ENCODE results near the gene PXT1.

Gene PXT1

GRCh38 chr6:36357872-36358225 is 84.8 kb downstream of the PXT1 start:
- no peak for TF ChIP-seq GATA2 (IDR thresholded peaks at IDR 0.05; ENCODE audit: low read depth, low read length)

GRCh38 chr6:36355819-36356218 is 86.8 kb downstream of the PXT1 start:
- TF ChIP-seq GATA3 (IDR thresholded peaks at IDR 0.05; ENCODE audit: low read depth, low read length) = no peak
- TF ChIP-seq GATA2 (IDR thresholded peaks at IDR 0.05; ENCODE audit: low read depth, low read length) = no peak

DNA sequence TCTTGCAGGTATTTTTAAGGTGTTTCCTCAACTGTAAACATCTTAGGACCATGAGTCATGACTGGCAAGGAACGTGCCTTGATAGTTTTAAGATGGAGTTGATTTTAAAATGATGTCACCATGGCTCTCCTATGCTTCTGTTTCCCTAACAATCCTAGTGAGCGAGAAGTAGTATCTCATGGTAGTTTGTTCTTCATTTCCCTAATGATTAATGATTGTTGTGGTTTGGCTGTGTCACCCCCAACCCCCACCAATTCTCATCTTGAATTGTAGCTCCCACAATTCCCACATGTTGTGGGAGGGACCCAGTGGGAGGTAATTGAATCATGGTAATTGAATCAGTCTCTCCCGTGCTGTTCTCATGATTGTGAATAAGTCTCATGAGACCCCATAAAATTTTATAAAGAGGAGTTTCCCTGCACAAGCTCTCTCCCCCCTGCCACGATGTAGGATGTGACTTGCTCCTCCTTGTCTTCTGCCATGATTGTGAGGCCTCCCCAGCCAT is 89.2 kb downstream of the PXT1 start:
- TF ChIP-seq GATA2 (IDR thresholded peaks at IDR 0.05; ENCODE audit: low read depth, low read length) (no peak), GATA3 (IDR thresholded peaks at IDR 0.05; ENCODE audit: low read depth, low read length) (no peak)

- TF ChIP-seq GATA3 (IDR thresholded peaks at IDR 0.05; ENCODE audit: low read depth, low read length) (no peak), GATA2 (IDR thresholded peaks at IDR 0.05; ENCODE audit: low read depth, low read length) (no peak)
These were observed 90.0 kb downstream of the PXT1 start for GRCh38 chr6:36352477-36353157.

DNA sequence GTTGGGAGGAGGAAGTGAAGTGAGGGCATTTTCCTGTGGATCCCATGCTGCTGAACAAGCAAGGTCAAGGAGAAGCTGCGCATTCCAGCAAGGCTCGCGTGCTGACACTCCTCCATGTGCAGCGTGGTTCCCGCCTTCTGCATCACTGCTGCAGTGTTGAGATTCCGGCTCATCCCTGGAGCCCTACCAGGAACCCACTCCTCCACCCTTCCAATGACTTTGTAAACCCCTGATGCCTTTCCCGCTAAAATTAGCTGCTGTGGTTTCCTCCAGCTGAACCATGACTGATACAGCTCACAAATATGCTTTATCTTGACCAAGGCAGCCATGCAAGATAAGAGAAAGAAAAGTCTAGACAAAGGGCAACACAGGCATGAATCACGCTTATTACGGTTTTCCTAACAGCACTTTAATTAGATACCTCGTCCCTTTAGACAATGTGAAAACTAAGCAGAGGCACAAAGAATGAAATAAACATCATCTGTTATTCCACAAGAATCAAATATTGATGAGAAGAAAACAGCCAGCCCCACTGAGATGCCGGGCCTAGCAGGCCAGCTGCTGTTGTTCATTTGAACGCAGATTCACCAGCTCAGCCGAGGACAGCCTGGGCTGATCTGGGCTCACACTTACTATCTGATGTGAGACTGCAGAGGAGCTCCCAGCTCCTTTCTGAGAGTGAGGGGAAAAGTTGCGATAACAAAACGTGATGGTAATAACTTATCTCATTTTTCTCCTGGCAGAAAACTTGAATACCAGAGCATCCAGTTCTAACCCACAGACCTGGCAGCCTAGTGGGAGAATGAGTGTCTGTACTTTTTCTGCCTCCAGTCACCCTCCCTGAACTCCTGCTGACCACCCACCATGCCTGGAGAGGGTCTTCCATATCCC is 91.7 kb downstream of the PXT1 start:
- TF ChIP-seq GATA2 (IDR thresholded peaks at IDR 0.05; ENCODE audit: low read depth, low read length) = no peak
- no peak for TF ChIP-seq GATA3 (IDR thresholded peaks at IDR 0.05; ENCODE audit: low read depth, low read length)

DNA sequence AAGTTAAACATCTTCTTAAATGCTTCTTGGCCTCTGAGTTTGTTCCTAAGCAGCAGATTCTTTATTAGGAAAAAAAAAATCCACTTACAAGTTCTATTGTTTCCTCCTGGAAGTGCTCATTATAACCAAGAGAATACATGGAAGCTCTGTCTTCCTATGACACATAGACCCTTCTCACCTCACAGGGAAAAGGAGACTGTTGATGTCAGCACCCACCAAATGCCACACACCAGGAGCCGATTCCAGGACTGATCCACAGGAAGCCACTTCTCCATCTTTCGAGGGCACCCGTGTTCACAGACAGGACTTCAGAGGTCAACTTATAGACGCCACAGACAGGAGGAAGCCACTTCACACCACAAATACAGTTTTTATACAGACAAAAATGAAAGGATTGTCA is 92.6 kb downstream of the PXT1 start:
- no peak for TF ChIP-seq GATA3 (IDR thresholded peaks at IDR 0.05; ENCODE audit: low read depth, low read length)
- no peak for TF ChIP-seq GATA2 (IDR thresholded peaks at IDR 0.05; ENCODE audit: low read depth, low read length)

DNA sequence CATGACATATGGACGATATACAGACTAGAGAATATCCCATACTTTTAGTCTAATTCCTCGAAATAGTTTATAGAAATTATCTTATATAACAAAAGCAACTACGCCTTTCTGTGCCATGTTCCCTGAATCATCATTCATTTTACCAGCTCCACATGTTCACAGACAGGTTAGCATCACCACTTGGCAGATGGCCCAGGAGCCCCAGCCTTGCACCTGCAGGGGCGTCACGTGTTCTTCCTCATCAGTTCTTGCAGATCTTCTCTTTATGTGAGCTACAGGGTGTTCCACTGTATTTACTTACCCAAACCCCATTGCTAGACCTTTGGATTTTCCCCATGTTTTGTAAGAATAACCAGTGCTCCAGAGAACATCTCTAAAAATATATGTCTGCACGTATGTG is 93.4 kb downstream of the PXT1 start:
- TF ChIP-seq GATA3 (IDR thresholded peaks at IDR 0.05; ENCODE audit: low read depth, low read length) (no peak), GATA2 (IDR thresholded peaks at IDR 0.05; ENCODE audit: low read depth, low read length) (no peak)

GRCh38 chr6:36347621-36348020 is 95.0 kb downstream of the PXT1 start:
- TF ChIP-seq GATA2 (IDR thresholded peaks at IDR 0.05; ENCODE audit: low read depth, low read length) = no peak
- no peak for TF ChIP-seq GATA3 (IDR thresholded peaks at IDR 0.05; ENCODE audit: low read depth, low read length)

- no peak for TF ChIP-seq GATA3 (IDR thresholded peaks at IDR 0.05; ENCODE audit: low read depth, low read length)
- no peak for TF ChIP-seq GATA2 (IDR thresholded peaks at IDR 0.05; ENCODE audit: low read depth, low read length)
These were observed 96.0 kb downstream of the PXT1 start for GRCh38 chr6:36346486-36347273.

DNA sequence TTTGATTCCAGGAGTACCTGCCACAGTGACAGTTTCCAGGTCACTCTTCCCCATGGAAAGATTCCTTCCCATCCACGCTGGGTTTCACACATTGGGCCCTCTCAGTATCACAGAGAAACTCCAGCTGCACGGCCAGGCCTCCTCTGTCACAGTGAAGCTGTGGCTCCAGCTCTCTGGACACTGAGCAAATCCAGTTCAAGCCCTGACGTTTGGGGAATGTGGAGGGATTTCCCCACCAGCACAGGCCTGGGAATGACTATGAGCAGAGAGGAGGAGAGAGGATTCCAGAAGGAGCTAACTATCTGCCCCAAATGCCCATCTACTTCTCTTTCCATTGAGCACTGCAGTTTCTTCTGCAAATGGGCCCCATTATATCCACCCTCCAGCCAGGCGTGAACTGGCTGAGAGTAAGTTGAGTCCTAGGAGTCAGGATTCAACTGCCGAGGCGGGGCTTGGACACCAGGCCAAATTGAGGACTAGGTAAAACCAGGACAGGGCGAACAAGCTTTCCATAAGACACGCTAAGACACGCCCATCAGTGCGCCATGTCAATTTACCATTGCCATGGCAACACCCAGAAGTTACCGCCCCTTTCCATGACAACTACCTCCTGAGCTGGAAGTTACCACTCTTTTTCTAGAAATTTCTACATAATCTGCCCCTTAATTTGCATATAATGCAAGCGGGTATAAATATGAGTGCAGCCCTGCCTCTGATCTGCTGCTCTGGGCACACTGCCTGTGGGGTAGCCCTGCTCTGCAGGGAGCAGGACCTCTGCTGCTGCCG is 96.8 kb downstream of the PXT1 start:
- no peak for TF ChIP-seq GATA3 (IDR thresholded peaks at IDR 0.05; ENCODE audit: low read depth, low read length)

DNA sequence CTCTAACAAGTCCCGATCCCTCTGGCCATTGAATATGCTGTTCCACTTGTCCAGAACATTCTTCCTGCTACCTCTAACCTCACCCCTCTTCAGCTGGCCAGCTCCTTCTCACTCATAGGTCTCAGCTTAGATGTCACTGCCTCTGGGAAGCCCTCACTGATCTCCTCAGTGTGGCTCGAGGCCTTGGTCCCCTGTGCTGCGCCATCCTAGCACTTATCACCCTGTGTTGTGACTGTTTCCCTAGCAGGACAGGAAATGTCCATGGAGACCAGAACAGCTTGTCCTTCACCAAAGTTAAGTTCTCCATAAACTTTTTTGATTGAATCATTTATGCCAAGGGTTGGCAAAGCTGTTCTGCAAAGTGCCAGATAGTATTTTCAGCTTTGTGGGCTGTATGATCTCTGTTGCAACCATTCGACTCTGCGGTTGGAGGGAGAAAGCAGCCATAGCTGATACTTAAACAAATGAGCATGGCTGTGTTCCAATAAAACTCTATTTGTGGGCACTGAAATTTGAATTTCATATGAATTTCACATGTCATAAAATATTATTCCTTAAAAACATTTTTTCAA is 99.5 kb downstream of the PXT1 start:
- no peak for TF ChIP-seq GATA3 (IDR thresholded peaks at IDR 0.05; ENCODE audit: low read depth, low read length)
- no peak for TF ChIP-seq GATA2 (IDR thresholded peaks at IDR 0.05; ENCODE audit: low read depth, low read length)

DNA sequence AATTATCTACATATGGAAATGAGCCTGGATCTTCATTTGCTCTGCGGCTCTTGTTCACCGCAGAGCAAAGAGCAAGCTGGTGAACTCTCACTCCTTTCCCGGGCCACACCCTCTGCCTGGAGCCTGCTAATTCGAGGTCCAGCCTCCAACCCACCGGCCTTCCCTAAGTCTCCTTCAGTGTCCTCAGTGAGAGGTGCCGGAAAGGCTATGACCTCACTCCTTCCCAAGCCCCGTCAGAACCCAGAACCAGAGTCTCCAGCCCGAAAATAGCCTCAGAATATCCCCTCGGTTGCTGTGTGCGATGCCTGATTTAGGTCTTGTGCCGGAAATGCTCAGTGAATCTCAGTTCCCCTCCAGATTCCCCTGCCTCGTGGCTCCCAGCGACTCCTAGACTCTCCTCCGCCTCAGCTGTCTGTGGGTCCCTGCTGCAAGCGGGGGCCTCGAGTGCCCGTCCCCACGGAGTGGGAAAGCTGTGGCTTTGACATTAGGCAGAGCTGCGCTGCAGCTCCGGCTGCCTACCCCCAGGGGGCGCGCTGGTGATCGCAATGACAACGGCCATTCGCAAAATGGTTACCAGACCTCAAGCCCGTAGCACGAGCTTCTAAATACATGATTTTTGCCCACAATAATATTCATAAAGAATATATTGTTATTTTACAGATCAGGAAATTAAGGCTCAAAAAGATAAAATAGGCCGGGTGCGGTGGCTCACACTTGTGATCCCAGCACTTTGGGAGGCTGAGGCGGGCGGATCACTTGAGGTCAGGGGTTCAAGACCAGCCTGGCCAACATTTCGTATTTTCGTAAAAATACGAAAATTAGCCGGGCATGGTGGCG is 101.8 kb downstream of the PXT1 start:
- TF ChIP-seq GATA3 (IDR thresholded peaks at IDR 0.05; ENCODE audit: low read depth, low read length) = no peak
- TF ChIP-seq GATA2 (IDR thresholded peaks at IDR 0.05; ENCODE audit: low read depth, low read length) = no peak
